ENCODE measurements around the gene GMPPA. TPM values are rescaled to one million over a fixed set of nuclear protein-coding genes. Genes with fewer than 3 reads are reported as not detected.

Gene GMPPA
- total RNA-seq, 2 experiments from 2014 or later = 37.1 to 37.4 TPM

DNA sequence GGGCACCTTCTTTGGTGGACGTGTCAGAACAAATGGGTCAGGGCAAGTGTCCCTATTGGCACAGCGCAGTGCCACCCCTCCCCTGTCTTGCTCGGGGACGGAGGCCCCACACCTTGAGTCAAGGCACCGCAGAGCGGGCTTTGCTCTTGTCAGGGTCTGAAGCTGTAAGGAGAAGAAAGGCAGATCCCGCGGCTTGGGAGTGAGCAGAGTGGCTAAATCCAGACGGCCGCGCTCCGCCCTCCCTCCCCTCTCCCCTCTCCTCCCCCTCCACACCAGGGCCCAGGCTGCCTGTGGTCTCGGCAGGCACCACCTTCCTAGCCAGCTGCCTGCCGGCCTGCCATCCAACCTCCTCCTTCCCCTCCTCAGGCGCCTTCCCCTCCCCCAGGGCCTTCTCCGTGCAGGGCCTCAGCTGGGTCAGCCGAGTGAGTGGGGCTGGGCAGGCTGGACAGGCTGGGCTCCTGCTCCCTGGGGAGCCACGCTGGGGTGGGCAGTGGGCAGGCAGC is 38.2 kb upstream of the GMPPA start:
- Mint-ChIP-seq H3K36me3 (no peaks in the 10 kb centered on the region), H3K4me3 (no peak overlapping the region), H3K27me3 (no peaks in the 10 kb centered on the region), H3K27ac (no peak overlapping the region), H3K4me1 (ENCODE audit: low read depth) (peaks cover 5% of the 10 kb centered on the region), H3K9me3 (no peaks in the 10 kb centered on the region)
- ChIA-PET POLR2A (no interaction called here), CTCF (interaction anchor here (1.2 to 1.4 kb wide), 2 partner anchors 35 to 69 kb away, joined by 4 to 16 read pairs; a partner anchor contains a TSS)
- intact Hi-C loops (cut with micrococcal nuclease) = no loop called here
- no peak for DNase-seq

DNA sequence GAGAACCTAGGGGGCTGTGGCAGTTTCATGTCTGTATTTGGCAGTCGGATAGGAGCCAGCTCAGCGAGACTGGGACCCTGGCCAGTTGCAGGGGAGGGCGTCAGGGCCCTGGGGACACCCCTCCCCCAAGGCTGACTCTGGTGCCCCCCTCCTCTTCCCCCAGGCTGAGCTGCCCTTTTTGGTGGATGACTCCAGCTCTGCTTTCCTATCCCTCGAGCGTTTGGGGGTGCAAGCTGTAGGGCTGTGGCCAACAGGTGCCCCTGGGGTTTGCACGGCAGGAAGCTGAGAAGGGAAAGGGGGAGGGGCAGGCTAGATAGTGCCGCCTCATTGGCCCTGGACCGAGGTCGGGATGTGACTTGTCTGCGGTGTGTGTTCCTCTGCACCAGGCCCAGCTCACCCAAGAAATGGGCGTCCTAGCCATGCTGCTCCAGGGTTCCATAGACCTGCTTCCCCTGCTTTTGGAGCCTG is 37.6 kb upstream of the GMPPA start:
- Mint-ChIP-seq H3K9me3 (no peaks in the 10 kb centered on the region), H3K27ac (no peak overlapping the region), H3K27me3 (no peaks in the 10 kb centered on the region), H3K36me3 (no peaks in the 10 kb centered on the region), H3K4me3 (no peak overlapping the region), H3K4me1 (ENCODE audit: low read depth) (peaks cover 5% of the 10 kb centered on the region)
- intact Hi-C loops (cut with micrococcal nuclease) = no loop called here
- peak; percentile 27 for DNase-seq
- ChIA-PET POLR2A (no interaction called here), CTCF (interaction anchor here (1.2 to 1.4 kb wide), 2 partner anchors 35 to 69 kb away, joined by 4 to 16 read pairs; a partner anchor contains a TSS)

DNA sequence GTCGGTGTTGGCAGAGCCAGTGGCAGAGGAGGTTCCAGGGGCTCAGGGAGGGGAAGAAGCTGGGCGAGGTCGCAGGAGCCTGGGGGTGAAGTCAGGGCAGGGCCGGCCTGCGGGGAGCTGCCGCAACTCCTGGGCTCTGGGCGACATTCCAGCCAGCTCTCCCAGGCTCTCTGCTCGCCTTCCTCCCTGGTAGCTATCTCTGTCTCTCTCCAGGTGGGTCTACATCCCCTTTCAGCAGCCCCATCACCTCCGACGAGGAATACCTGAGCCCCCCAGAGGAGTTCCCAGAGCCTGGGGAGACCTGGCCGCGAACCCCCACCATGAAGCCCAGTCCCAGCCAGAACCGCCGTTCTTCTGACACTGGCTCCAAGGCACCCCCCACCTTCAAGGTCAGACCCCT is 37.0 kb upstream of the GMPPA start:
- Mint-ChIP-seq H3K36me3 (no peaks in the 10 kb centered on the region), H3K9me3 (no peaks in the 10 kb centered on the region), H3K4me1 (ENCODE audit: low read depth) (peaks cover 5% of the 10 kb centered on the region), H3K27ac (no peak overlapping the region), H3K4me3 (no peak overlapping the region), H3K27me3 (no peaks in the 10 kb centered on the region)
- ChIA-PET CTCF (interaction anchor here (0.8 to 1.4 kb wide), 3 partner anchors 34 to 68 kb away, joined by 3 to 16 read pairs (median 4); partner anchors contain the start of gene GMPPA), POLR2A (no interaction called here)
- intact Hi-C loops (cut with micrococcal nuclease) = no loop called here
- no peak for DNase-seq

DNA sequence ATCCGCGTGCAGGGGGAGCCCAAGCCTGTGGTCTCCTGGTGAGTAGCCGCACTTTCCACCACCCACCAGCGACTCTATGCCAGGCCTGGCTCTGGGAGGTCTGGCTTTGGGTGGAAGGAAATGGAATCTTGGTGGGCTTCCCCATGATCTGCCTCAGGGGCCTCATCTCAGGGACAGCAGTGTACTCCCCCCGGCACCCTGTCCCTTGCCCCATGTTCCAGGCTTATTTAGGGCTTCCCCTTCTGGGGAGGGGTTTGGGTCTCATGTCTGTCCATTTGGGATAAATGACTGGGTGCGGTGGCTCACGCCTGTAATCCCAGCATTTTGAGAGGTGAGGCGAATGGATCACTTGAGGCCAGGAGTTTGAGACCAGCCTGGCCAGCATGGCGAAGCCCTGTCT is 36.3 kb upstream of the GMPPA start:
- no peak overlapping the region for H3K4me3 Mint-ChIP-seq
- intact Hi-C loops (cut with micrococcal nuclease) = no loop called here
- H3K9me3 Mint-ChIP-seq = no peaks in the 10 kb centered on the region
- DNase-seq = no peak
- ChIA-PET CTCF (interaction anchor here (2.7 kb wide), 1 partner anchor 13 kb away, joined by 16 read pairs; no protein-coding TSS in a partner anchor), POLR2A (no interaction called here)
- H3K27ac Mint-ChIP-seq = no peak overlapping the region
- peaks cover 5% of the 10 kb centered on the region for H3K4me1 Mint-ChIP-seq (ENCODE audit: low read depth)
- no peaks in the 10 kb centered on the region for H3K36me3 Mint-ChIP-seq
- H3K27me3 Mint-ChIP-seq = no peaks in the 10 kb centered on the region

DNA sequence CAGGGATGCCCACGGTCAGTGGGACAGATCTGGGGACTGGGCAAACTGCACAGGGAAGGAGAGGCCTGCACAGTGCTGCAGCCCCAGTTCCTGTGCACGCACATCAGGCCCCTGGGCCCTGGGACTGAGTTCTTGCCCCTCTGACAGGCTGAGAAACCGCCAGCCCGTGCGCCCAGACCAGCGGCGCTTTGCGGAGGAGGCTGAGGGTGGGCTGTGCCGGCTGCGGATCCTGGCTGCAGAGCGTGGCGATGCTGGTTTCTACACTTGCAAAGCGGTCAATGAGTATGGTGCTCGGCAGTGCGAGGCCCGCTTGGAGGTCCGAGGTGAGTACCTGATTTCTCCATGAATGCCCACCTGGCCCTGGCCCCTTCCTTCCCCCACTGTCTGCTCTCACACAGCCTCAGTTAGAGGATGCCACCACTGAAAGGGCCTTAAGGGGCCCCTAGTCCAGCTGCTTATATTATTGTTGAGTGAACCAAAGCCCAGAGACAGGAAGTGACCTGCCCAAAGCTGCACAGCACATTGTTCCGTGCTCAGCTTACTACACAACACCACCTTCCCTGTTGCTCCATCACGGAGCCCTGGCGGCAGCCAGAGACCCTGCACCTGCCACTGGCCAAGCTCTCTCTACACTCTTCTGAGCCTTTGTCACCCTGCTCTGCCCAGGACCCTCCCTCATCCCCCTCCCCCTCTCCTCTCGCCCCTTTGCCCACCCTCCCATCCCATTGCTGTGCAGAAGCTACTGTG is 34.2 kb upstream of the GMPPA start:
- H3K27me3 Mint-ChIP-seq = no peaks in the 10 kb centered on the region
- no peak overlapping the region for H3K4me3 Mint-ChIP-seq
- POLR2A ChIA-PET = no interaction called here

DNA sequence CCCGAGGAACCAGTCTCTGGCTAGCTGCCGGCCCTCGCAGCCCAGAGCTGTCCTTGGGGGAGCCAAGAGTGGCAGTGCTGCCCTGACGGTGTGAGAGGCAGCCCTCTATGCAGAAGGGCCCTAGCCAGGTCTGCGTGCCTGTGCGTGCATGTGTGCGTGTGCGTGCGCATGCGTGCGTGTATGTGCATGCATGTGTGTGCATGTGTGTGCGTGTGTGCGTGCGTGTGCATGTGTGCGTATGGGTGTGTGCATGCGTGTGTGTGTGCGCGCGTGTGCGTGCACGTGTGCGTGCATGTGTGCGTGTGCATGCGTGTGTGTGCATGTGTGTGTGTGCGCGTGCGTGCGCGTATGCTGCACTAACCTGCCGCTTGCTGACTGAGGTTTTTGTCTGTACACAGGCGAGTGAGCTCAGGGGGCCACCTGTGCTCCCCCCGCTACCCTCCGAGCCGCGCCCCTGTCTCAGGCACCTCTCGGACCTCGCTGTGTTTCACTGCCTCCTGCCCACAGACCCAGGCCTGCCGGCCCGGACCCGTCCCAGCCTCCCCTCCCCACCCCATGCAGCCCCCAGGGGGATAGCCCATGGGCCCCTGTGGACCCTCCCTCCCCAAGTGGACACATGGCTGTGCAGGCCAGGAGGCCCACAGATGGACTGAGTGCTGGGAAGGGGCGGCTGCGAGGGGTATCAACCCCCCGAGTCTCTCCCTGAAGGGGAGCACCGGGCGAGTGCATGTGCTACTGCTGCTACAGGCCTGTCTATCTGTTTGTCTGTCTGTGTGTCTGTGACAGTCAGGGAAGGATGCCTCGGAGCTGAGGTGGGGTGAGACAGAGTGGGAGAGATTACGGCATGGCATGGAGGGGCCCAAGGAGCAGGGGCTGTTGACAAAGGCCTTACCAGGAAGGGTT is 32.8 kb upstream of the GMPPA start:
- POLR2A ChIA-PET = no interaction called here

More for the DNA sequence above, 34.2 kb upstream of the GMPPA start:
- Mint-ChIP-seq H3K27ac (no peak overlapping the region), H3K9me3 (no peaks in the 10 kb centered on the region), H3K36me3 (no peaks in the 10 kb centered on the region), H3K4me1 (ENCODE audit: low read depth) (no peaks in the 10 kb centered on the region)
- CTCF ChIA-PET = interaction anchor here (1.0 to 2.7 kb wide), 4 partner anchors 11 to 69 kb away, joined by 3 to 16 read pairs (median 5); no protein-coding TSS in a partner anchor
- no peak for DNase-seq
- intact Hi-C loops (cut with micrococcal nuclease) = no loop called here

DNA sequence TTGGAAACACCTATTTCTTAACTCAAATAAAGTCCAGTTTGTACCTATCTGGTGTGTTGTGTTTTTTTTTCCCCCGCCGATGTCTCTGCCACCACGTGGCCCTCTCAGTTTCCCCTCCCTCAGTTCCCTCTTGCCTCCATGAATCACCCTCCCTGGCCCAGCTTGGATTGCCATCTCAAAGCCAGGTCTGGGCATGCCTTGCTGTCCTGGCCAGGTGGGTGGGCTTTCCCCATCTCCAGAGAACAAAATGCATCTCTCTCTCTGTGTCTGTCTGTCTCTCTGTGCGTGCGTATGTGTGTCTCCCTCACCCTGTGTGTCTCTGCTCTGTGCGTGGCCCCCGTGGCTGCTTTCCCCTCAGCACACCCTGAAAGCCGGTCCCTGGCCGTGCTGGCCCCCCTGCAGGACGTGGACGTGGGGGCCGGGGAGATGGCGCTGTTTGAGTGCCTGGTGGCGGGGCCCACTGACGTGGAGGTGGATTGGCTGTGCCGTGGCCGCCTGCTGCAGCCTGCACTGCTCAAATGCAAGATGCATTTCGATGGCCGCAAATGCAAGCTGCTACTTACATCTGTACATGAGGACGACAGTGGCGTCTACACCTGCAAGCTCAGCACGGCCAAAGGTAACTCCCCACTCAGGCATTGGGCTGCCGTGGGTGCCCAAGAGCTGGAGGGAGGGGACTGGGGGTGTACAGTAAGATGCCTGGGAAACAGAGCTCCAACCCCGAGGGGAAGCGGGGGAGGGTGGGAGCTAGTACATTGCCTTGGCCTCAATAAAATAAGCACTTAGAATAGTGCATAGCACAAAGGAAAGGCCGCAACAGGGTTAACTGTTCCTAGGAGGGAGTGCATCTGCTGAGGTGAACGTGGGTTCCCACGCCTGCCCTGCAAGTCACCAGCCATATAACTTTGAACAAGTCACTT is 31.6 kb upstream of the GMPPA start:
- POLR2A ChIA-PET = no interaction called here
- Mint-ChIP-seq H3K4me3 (no peak overlapping the region), H3K27ac (no peak overlapping the region), H3K9me3 (no peaks in the 10 kb centered on the region), H3K4me1 (ENCODE audit: low read depth) (no peaks in the 10 kb centered on the region), H3K27me3 (no peaks in the 10 kb centered on the region), H3K36me3 (no peaks in the 10 kb centered on the region)
- no peak for DNase-seq
- intact Hi-C loops (cut with micrococcal nuclease) = no loop called here
- CTCF ChIA-PET = interaction anchor here (1.7 kb wide), 1 partner anchor 62 kb away, joined by 4 read pairs; no protein-coding TSS in a partner anchor

More for the DNA sequence above, 32.8 kb upstream of the GMPPA start:
- no peak for DNase-seq
- Mint-ChIP-seq H3K9me3 (no peaks in the 10 kb centered on the region), H3K36me3 (no peaks in the 10 kb centered on the region), H3K27me3 (no peaks in the 10 kb centered on the region), H3K4me3 (no peak overlapping the region), H3K4me1 (ENCODE audit: low read depth) (no peaks in the 10 kb centered on the region), H3K27ac (no peak overlapping the region)
- CTCF ChIA-PET = interaction anchor here (2.2 kb wide), 1 partner anchor 64 kb away, joined by 7 read pairs; no protein-coding TSS in a partner anchor
- intact Hi-C loops (cut with micrococcal nuclease) = no loop called here

DNA sequence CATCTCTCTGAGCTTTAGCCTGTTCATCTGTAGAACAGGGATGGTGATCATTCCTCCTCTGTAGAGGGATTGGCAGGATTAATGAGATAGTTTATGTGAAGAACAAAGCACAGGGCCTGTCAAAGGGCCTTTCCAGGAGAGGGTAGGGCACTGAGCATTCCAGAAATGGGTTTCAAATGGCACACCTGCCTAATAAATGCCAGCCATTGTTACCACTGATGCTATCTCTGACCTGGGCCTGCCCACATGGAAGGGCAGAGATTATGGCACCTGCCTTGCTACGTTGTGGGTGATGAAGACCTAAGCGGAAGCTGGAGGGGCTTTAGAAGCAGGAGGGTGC is 31.0 kb upstream of the GMPPA start:
- ChIA-PET POLR2A (no interaction called here), CTCF (interaction anchor here (1.7 kb wide), 1 partner anchor 62 kb away, joined by 4 read pairs; no protein-coding TSS in a partner anchor)
- no peaks in the 10 kb centered on the region for H3K36me3 Mint-ChIP-seq
- H3K27me3 Mint-ChIP-seq = no peaks in the 10 kb centered on the region
- H3K27ac Mint-ChIP-seq = no peak overlapping the region
- no peaks in the 10 kb centered on the region for H3K9me3 Mint-ChIP-seq
- H3K4me1 Mint-ChIP-seq (ENCODE audit: low read depth) = no peaks in the 10 kb centered on the region
- DNase-seq = no peak
- intact Hi-C loops (cut with micrococcal nuclease) = no loop called here
- H3K4me3 Mint-ChIP-seq = no peak overlapping the region

DNA sequence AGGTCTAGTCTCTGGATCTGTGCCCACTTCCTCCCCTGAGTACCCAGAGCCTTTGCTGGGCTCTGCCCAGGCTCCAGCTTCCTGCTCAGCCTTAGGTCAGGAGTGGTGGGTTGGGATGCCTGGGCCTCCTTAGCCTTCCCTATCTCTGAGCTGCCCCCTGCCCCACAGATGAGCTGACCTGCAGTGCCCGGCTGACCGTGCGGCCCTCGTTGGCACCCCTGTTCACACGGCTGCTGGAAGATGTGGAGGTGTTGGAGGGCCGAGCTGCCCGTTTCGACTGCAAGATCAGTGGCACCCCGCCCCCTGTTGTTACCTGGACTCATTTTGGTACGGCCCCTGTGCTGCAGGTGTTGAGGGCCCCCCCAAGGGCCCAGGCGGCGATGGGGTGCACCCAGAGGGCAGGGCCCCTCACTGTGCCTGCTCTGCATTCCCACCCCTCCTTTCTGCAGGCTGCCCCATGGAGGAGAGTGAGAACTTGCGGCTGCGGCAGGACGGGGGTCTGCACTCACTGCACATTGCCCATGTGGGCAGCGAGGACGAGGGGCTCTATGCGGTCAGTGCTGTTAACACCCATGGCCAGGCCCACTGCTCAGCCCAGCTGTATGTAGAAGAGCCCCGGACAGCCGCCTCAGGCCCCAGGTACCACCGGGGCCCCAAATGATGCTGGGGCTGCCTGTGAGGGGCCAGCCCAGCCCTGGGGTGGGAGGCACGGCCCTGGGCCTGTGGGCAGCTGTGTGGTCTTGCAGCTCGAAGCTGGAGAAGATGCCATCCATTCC is 30.1 kb upstream of the GMPPA start:
- CTCF ChIA-PET = interaction anchor here (1.2 to 1.7 kb wide), 3 partner anchors 30 to 61 kb away, joined by 3 to 4 read pairs (median 4); partner anchors contain the start of gene GMPPA

DNA sequence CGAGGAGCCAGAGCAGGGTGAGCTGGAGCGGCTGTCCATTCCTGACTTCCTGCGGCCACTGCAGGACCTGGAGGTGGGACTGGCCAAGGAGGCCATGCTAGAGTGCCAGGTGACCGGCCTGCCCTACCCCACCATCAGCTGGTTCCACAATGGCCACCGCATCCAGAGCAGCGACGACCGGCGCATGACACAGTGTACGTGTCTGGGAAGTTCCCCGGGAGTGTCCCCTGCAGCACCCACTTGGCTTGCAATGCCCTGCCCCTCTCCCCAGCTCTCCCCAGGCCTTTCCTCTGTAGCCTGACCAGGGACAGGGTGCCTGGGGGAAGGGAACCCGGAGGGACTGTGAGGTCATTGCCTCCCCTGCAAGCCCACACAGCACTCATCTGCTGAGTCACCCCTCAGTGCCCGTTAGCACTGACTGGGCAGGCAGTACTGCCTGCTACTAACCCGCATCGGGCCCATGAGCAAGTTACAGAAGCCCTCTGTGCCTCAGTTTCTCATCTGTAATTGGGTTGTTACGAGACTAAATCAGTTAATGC is 29.4 kb upstream of the GMPPA start:
- H3K4me3 Mint-ChIP-seq = no peak overlapping the region
- ChIA-PET CTCF (interaction anchor here (1.2 to 1.6 kb wide), 2 partner anchors 30 to 60 kb away, joined by 3 to 4 read pairs; partner anchors contain the start of gene GMPPA), POLR2A (no interaction called here)
- H3K4me1 Mint-ChIP-seq (ENCODE audit: low read depth) = no peaks in the 10 kb centered on the region
- H3K27ac Mint-ChIP-seq = no peak overlapping the region
- H3K36me3 Mint-ChIP-seq = no peaks in the 10 kb centered on the region
- intact Hi-C loops (cut with micrococcal nuclease) = no loop called here
- DNase-seq = no peak
- no peaks in the 10 kb centered on the region for H3K27me3 Mint-ChIP-seq
- no peaks in the 10 kb centered on the region for H3K9me3 Mint-ChIP-seq

More for the DNA sequence above, 30.1 kb upstream of the GMPPA start:
- no peaks in the 10 kb centered on the region for H3K27me3 Mint-ChIP-seq
- POLR2A ChIA-PET = no interaction called here
- H3K9me3 Mint-ChIP-seq = no peaks in the 10 kb centered on the region
- H3K4me3 Mint-ChIP-seq = no peak overlapping the region
- intact Hi-C loops (cut with micrococcal nuclease) = no loop called here
- no peak overlapping the region for H3K27ac Mint-ChIP-seq
- no peaks in the 10 kb centered on the region for H3K36me3 Mint-ChIP-seq
- no peak for DNase-seq
- no peaks in the 10 kb centered on the region for H3K4me1 Mint-ChIP-seq (ENCODE audit: low read depth)

Data from activated CD4-positive, alpha-beta memory T cell treated with anti-CD3 and anti-CD28 coated beads for 36 hours (primary cell).